Epithelial cell of proximal tubule (primary cell): Measurements from ENCODE around the gene CNTN3. TPM values are rescaled to one million over a fixed set of nuclear protein-coding genes. Genes with fewer than 3 reads are reported as not detected.
A peak's percentile ranks its signal among the peaks of the same experiment; 100 is the strongest.

Source experiments
- DNase-seq: peaks from one replicate; pipeline ENCODE4 v3.0.0-alpha.2; 2011; ENCODE audit warnings: low read depth
- H3K4me3 ChIP-seq: 2 replicates; pipeline ENCODE4 v1.5.1; 2011; ENCODE audit warnings: low read depth, mild to moderate bottlenecking, low read length
- total RNA-seq: library from RNA; depleted of rRNA; stranded (reverse); fragments of >200 nt; gene quantifications from 2 replicates; pipeline ENCODE4 v1.2.3, GENCODE V29; 2015
- TF ChIP-seq, protein P1 (sequence below): conservative IDR thresholded peaks from 2 replicates; pipeline ENCODE4 v1.5.1; 2012; ENCODE audit warnings: low read depth, mild to moderate bottlenecking, low read length

CNTN3 gene
- total RNA-seq, 1 donor from 2014 or later: 0.46 TPM

DNA sequence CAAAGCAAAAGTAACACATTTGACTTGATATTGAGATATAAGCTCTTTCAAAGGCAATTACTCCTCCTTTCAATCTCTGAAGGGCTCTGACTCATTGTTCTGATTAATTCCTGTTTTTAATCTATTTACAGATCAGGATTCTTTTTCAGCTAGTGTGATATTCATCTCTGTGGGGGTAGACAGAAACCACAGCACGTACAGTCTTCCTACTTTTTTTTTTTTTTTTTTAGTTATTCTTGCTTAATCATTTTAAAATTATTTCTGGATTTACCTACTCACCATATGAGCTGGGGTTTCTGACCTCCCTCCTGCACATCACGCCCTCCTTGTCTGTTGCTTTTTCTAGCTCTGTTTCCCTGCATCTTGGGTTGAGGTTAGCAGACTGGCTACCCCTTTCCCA, 1.4 kb downstream of the CNTN3 start:
- no peak for DNase-seq
- TF ChIP-seq, protein P1, sequence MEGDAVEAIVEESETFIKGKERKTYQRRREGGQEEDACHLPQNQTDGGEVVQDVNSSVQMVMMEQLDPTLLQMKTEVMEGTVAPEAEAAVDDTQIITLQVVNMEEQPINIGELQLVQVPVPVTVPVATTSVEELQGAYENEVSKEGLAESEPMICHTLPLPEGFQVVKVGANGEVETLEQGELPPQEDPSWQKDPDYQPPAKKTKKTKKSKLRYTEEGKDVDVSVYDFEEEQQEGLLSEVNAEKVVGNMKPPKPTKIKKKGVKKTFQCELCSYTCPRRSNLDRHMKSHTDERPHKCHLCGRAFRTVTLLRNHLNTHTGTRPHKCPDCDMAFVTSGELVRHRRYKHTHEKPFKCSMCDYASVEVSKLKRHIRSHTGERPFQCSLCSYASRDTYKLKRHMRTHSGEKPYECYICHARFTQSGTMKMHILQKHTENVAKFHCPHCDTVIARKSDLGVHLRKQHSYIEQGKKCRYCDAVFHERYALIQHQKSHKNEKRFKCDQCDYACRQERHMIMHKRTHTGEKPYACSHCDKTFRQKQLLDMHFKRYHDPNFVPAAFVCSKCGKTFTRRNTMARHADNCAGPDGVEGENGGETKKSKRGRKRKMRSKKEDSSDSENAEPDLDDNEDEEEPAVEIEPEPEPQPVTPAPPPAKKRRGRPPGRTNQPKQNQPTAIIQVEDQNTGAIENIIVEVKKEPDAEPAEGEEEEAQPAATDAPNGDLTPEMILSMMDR: no peak
- H3K4me3 ChIP-seq: peak overlapping the region; percentile 55

DNA sequence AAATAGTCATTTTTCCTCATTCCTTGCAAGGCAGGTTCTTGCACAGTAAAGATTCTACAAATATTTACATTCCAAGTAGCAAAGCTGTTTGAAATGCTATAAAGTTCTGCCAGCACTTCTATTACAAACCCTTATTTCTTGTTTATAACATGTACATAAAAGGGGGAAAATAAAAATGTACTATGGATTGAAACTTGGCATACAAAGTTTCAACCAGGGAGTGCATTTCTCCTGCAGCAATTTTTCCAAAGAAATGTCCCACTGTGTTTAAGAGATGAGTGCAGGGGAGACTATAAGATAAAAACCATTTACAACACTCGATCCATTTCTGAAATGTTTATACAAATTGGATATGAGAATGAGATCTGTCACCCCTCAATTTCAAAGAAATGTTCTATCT, 3.3 kb downstream of the CNTN3 start:
- TF ChIP-seq, protein P1: no peak
- DNase-seq: no peak
- H3K4me3 ChIP-seq: no peak overlapping the region

DNA sequence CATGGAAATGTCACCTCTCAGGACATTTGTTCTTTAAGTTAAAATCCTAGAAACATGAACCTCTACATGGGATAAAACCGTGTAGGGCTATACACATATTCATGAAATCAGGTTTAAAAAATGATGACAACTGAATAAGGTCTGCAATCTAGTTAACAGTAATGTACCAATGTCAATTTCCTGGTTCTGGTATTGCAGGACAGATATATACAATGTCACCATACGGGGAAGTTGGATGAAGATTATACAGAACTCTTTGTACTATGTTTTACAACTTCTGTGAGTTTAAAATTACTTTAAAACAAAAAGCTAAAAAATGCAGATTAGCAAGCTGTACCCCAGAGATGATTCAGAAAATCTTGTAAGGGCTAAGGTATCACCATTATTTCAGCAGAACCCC, 6.7 kb downstream of the CNTN3 start:
- TF ChIP-seq, protein P1: no peak
- DNase-seq: no peak
- no peak overlapping the region for H3K4me3 ChIP-seq

DNA sequence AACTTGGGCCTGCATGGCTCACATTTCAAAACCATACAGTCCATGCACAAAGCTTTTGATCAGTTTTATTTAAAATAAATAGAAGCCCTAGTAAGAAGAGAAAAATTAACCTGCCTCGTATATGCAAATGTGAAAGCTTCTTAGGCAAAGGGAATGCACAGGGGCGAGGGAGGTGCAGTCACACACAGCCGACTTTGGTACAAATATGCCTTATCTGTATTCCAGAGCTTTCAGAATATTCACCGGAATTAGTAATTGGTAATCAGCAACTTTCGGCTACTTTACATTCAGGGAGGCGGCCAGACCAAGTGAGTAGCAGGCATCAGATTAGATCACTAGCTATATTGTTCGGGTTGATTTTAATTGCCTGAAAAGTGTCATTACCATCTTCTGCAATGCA, 7.5 kb downstream of the CNTN3 start:
- TF ChIP-seq, protein P1: no peak
- DNase-seq: no peak
- no peak overlapping the region for H3K4me3 ChIP-seq

DNA sequence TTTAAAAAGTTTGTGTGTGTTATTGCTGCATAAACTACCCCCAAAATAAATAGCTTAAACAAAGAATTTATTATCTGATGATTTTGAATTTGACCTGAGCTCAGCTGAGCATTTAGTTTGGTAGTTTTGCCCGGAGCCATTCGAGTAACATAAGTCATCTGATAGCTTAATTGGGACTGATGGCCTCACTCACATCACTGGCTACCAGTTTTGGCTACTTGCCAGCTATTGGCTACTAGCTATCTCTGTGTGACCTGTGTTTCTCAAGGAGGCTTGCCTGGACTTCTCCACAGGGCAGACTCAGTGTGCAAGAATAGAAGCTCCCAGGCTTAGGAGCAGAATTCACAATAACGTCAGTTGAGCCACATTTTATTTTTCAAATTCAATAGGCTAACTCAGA, 9.0 kb downstream of the CNTN3 start:
- DNase-seq: no peak
- no peak overlapping the region for H3K4me3 ChIP-seq
- TF ChIP-seq, protein P1: no peak

DNA sequence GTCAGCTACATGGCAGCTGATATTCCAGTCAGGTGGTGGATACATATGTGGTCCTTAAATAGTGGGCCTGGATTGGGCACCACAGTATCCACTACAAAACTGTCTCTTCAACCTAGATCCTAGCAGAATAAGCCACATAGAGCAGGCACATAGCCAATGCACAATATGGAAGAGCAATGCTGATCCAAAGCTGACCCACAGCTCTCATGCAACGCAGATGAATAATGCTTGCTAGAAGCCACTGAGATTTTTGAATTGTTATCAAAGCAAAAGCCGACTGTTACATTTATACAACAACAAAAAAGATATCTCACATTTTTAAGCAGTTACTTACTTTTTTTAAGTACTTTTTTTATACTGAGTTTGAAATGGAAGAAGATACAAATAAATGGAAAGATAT, 11.2 kb downstream of the CNTN3 start:
- DNase-seq: no peak
- no peak overlapping the region for H3K4me3 ChIP-seq
- TF ChIP-seq, protein P1: no peak

DNA sequence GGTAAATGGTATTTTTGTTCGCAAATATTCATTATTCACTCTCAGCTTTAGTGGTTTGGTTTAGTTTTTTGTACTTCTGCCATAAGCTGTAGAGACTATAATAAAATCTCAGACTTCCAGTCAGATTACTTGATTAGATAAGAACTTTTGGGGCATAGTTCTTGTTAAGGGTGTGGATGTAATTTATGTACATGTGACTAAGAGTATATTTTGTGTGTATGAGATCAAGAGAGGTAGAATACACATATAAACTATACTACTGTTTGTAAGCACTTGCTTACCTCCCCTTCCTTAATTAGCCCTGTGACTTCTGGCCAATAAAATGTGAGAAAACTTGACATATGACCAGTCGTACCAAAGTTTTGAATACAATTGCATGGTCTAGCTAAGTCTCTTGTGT, 12.0 kb downstream of the CNTN3 start:
- DNase-seq: no peak
- TF ChIP-seq, protein P1: no peak
- no peak overlapping the region for H3K4me3 ChIP-seq
